IMR-90 (cell line): Measurements from ENCODE around the gene CDIP1. TPM values are rescaled to one million over a fixed set of nuclear protein-coding genes. Genes with fewer than 3 reads are reported as not detected.

Experiments used
- ATAC-seq: fragments of 200-7000 bp; cut with Tn5 transposase; 2 replicates; pipeline ENCODE4 v1.9.1; 2020; ENCODE audit warnings: low read depth, mild to moderate bottlenecking, moderate library complexity
- BruUV-seq: library from RNA; stranded (reverse); fragments of 400-500 nt; replicated peaks from 2 replicates; lab custom pipeline; 2021; lab: Mats Ljungman, UMichigan
- CTCF ChIA-PET: fragments of 300-600 bp; formaldehyde crosslinking; extraction: SDS; loops from one replicate; lab custom pipeline; 2021; ENCODE audit warnings: antibody characterized with exemption; lab: Yijun Ruan, JAX
- POLR2A ChIA-PET: fragments of 300-600 bp; sonication (Branson Sonifier 250); formaldehyde crosslinking; loops from one replicate; lab custom pipeline; 2022; ENCODE audit warnings: antibody characterized with exemption; ENCODE audit not compliant: unreplicated experiment; lab: Charles Lee
- DNase-seq: peaks from one replicate; pipeline ENCODE4 v3.0.0; 2013
- H2AFZ ChIP-seq: replicated peaks from 2 replicates; pipeline ENCODE3; 2013; ENCODE audit warnings: low read length, mild to moderate bottlenecking; ENCODE audit not compliant: poor library complexity
- H2AK5ac ChIP-seq: 2 replicates; pipeline ENCODE4 v1.6.1; 2013; ENCODE audit warnings: low read depth, low read length, inconsistent platforms
- H2AK9ac ChIP-seq: replicated peaks from 2 replicates; pipeline ENCODE3; 2013; ENCODE audit warnings: mild to moderate bottlenecking, low read depth, low read length, moderate library complexity; ENCODE audit not compliant: poor library complexity
- H2BK120ac ChIP-seq: 2 replicates; pipeline ENCODE4 v1.6.1; 2013; ENCODE audit warnings: low read depth, low read length, inconsistent platforms
- H2BK15ac ChIP-seq: 3 replicates; pipeline ENCODE4 v1.6.1; 2013; ENCODE audit warnings: low read depth, low read length, inconsistent platforms
- H2BK20ac ChIP-seq: 2 replicates; pipeline ENCODE4 v1.6.1; 2013; ENCODE audit warnings: low read depth, mild to moderate bottlenecking, inconsistent platforms, low read length, moderate library complexity
- H2BK5ac ChIP-seq: 2 replicates; pipeline ENCODE4 v1.6.1; 2013; ENCODE audit warnings: mild to moderate bottlenecking, low read depth, low read length, inconsistent platforms; ENCODE audit not compliant: poor library complexity, severe bottlenecking
- H3K14ac ChIP-seq: replicated peaks from 2 replicates; pipeline ENCODE4 v1.6.1; 2013; ENCODE audit warnings: low read depth, low read length, inconsistent platforms
- H3K18ac ChIP-seq: 2 replicates; pipeline ENCODE4 v1.6.1; 2013; ENCODE audit warnings: low read depth, low read length, control low read depth
- H3K23ac ChIP-seq: 2 replicates; pipeline ENCODE4 v1.6.1; 2013; ENCODE audit warnings: low read depth, low read length, inconsistent platforms
- H3K27ac ChIP-seq: 2 replicates; pipeline ENCODE4 v1.5.1; 2013; ENCODE audit warnings: mild to moderate bottlenecking, control low read depth, low read length; ENCODE audit not compliant: insufficient read depth
- H3K27me3 ChIP-seq: 2 replicates; pipeline ENCODE4 v1.6.1; 2013; ENCODE audit warnings: low read length; ENCODE audit not compliant: control insufficient read depth, insufficient read depth
- H3K36me3 ChIP-seq: 2 replicates; pipeline ENCODE4 v1.6.1; 2013; ENCODE audit warnings: low read length, mixed read lengths; ENCODE audit not compliant: control insufficient read depth, insufficient read depth
- H3K4ac ChIP-seq: 2 replicates; pipeline ENCODE4 v1.6.1; 2013; ENCODE audit warnings: low read depth, low read length, inconsistent platforms
- H3K4me1 ChIP-seq: 2 replicates; pipeline ENCODE4 v1.6.1; 2013; ENCODE audit warnings: low read length, mixed read lengths; ENCODE audit not compliant: control insufficient read depth, insufficient read depth
- H3K4me2 ChIP-seq: 2 replicates; pipeline ENCODE4 v1.6.1; 2013; ENCODE audit warnings: low read depth, mild to moderate bottlenecking, control low read depth, low read length, moderate library complexity
- H3K4me3 ChIP-seq: 2 replicates; pipeline ENCODE4 v1.5.1; 2013; ENCODE audit warnings: low read depth, mild to moderate bottlenecking, control low read depth, low read length, moderate library complexity; ENCODE audit not compliant: insufficient read depth
- H3K56ac ChIP-seq: 2 replicates; pipeline ENCODE4 v1.6.1; 2013; ENCODE audit warnings: low read length, inconsistent platforms; ENCODE audit not compliant: insufficient read depth; ENCODE audit errors: extremely low read depth
- H3K79me1 ChIP-seq, 2 experiments: 2 replicates each; pipeline ENCODE4 v1.6.1; 2013; ENCODE audit warnings: low read length in 2 of 2, inconsistent platforms in 1 of 2, low read depth in 1 of 2
- H3K9ac ChIP-seq: 2 replicates; pipeline ENCODE4 v1.6.1; 2013; ENCODE audit warnings: low read depth, low read length, control low read depth
- H3K9me1 ChIP-seq: 2 replicates; pipeline ENCODE4 v1.6.1; 2013; ENCODE audit warnings: low read length, inconsistent platforms; ENCODE audit not compliant: insufficient read depth
- H3K9me3 ChIP-seq: 2 replicates; pipeline ENCODE4 v1.6.1; 2013; ENCODE audit warnings: low read length; ENCODE audit not compliant: control insufficient read depth, insufficient read depth
- H4K20me1 ChIP-seq: 2 replicates; pipeline ENCODE4 v1.6.1; 2013; ENCODE audit warnings: low read length, inconsistent platforms; ENCODE audit not compliant: insufficient read depth
- H4K5ac ChIP-seq: 2 replicates; pipeline ENCODE4 v1.6.1; 2013; ENCODE audit warnings: mild to moderate bottlenecking, low read depth, low read length, control low read depth
- H4K8ac ChIP-seq, 2 experiments: 2 replicates each; pipeline ENCODE4 v1.6.1; 2013; ENCODE audit warnings: low read depth in 2 of 2, low read length in 2 of 2, control low read depth in 1 of 2, inconsistent platforms in 1 of 2
- H4K91ac ChIP-seq: 2 replicates; pipeline ENCODE4 v1.6.1; 2013; ENCODE audit warnings: low read depth, low read length, inconsistent platforms; ENCODE audit not compliant: insufficient read depth
- BHLHE40 ChIP-seq: fragments of 150-350 bp; IDR thresholded peaks from 2 replicates; pipeline ENCODE4 v1.6.1; 2016; ENCODE audit warnings: mild to moderate bottlenecking, low read depth, low read length
- MAFK ChIP-seq: IDR thresholded peaks from 2 replicates; pipeline ENCODE4 v1.6.1; 2012; ENCODE audit warnings: low read depth, low read length, improper control_type of control experiment
- MAZ ChIP-seq: IDR thresholded peaks from 2 replicates; pipeline ENCODE4 v1.6.1; 2012; ENCODE audit warnings: low read depth, mild to moderate bottlenecking, low read length, improper control_type of control experiment, moderate library complexity, borderline replicate concordance
- MXI1 ChIP-seq: IDR thresholded peaks from 2 replicates; pipeline ENCODE4 v1.6.1; 2012; ENCODE audit warnings: low read depth, mild to moderate bottlenecking, low read length, moderate library complexity, borderline replicate concordance
- NFE2L2 ChIP-seq: fragments of 150-350 bp; IDR thresholded peaks from 2 replicates; pipeline ENCODE4 v1.6.1; 2016; ENCODE audit warnings: low read depth, mild to moderate bottlenecking, low read length
- SMC3 ChIP-seq: fragments of 150-350 bp; IDR thresholded peaks from 2 replicates; pipeline ENCODE4 v1.6.1; 2016; ENCODE audit warnings: low read depth, mild to moderate bottlenecking, antibody characterized with exemption, low read length, moderate library complexity
- WGBS, 2 experiments: methylation state at CpG; one replicate each; pipeline versions ENCODE4 v1.1.5 to v1.1.7; 2013; ENCODE audit warnings: missing lambda C conversion rate in 2 of 2; ENCODE audit not compliant: insufficient read length in 1 of 2; ENCODE audit errors: extremely low coverage in 2 of 2; 5-methylcytosine and 5-hydroxymethylcytosine counted together
- dilution Hi-C: fragments of 300-500 bp; cut with HindIII; formaldehyde crosslinking; loops from one replicate; pipeline ENCODE4 v1.14.3; 2018; ENCODE audit warnings: low sequenced_read_pairs; ENCODE audit not compliant: unreplicated experiment
- in situ Hi-C: fragments of 300-500 bp; cut with MboI; formaldehyde crosslinking; loops from 3 replicates; pipeline ENCODE4 v1.14.3; 2019; ENCODE audit warnings: low sequenced_read_pairs, inconsistent platforms, mixed read lengths
- intact Hi-C: fragments of 100-400 bp; cut with micrococcal nuclease; formaldehyde crosslinking; loops from 2 replicates; pipeline ENCODE4 v1.10.0; 2022
- polyA plus RNA-seq, 3 experiments: library from polyadenylated mRNA; depleted of rRNA; stranded (reverse); fragments of >200 nt; gene quantifications; 2 replicates each; pipeline ENCODE4 v1.2.3, GENCODE V29; 2012; ENCODE audit warnings: low replicate concordance in 1 of 3
- total RNA-seq: library from RNA; depleted of rRNA; stranded (reverse); fragments of >200 nt; gene quantifications from 2 replicates; pipeline ENCODE4 v1.2.3, GENCODE V29; 2012
- TF ChIP-seq, protein P1 (sequence below): fragments of 150-350 bp; IDR thresholded peaks from 2 replicates; pipeline ENCODE4 v1.6.1; 2017; ENCODE audit warnings: mild to moderate bottlenecking, antibody characterized with exemption, low read length, low read depth

CDIP1 gene
- total and polyA plus RNA-seq, 2 of the 4 experiments (the other 2 are of a cell fraction) = 4.8 to 14.6 TPM

GRCh38 chr16:4474192-4474961 is 64.2 kb downstream of the CDIP1 start, which contains the start of gene NMRAL1:
Gene NMRAL1, minus strand, starts transcription at chr16:4474625. Its CDS starts 493 bp downstream, at chr16:4474132.
- dilution Hi-C loops = no loop called here
- Histone ChIP-seq H3K56ac (no peak within 1 kb of the TSS), H3K4me3 (peak within 1 kb of the TSS; percentile 66), H3K27ac (peak within 1 kb of the TSS; percentile 56; the same call in 1 of the 2 replicates), H4K8ac (peak within 1 kb of the TSS; percentile 78 to 100), H3K18ac (peak within 1 kb of the TSS; percentile 26; the same call in 1 of the 2 replicates), H4K20me1 (no peaks in the 10 kb centered on the region), H2AFZ (peak within 1 kb of the TSS; percentile 94), H2BK20ac (0 out of 2 replicates have a peak within 1 kb of the TSS, but pooled peaks have one; percentile 2), H3K9me3 (no peaks in the 10 kb centered on the region), H3K9me1 (peaks cover 3% of the 10 kb centered on the region; the same call in 1 of the 2 replicates), H4K5ac (peak within 1 kb of the TSS; percentile 73), H2BK5ac (peak within 1 kb of the TSS; percentile 27), H3K79me1 (peaks cover 15 to 52% of the 10 kb centered on the region in 2 experiments), H4K91ac (peak within 1 kb of the TSS; percentile 83), H3K14ac (peak within 1 kb of the TSS; percentile 34; the same call in 1 of the 2 replicates), H3K4me1 (peaks cover 2% of the 10 kb centered on the region; the same call in 1 of the 2 replicates), H2BK120ac (no peak within 1 kb of the TSS), H2BK15ac (peak within 1 kb of the TSS; percentile 26; the same call in 1 of the 3 replicates), H3K4me2 (peak within 1 kb of the TSS; percentile 79), H3K4ac (peak within 1 kb of the TSS; percentile 88), H2AK5ac (peak within 1 kb of the TSS; percentile 24; the same call in 1 of the 2 replicates), H3K9ac (peak within 1 kb of the TSS; percentile 47), H3K36me3 (peaks cover under 1% of the 10 kb centered on the region; the same call in 1 of the 2 replicates), H2AK9ac (peak within 1 kb of the TSS; percentile 62), H3K27me3 (no peaks in the 10 kb centered on the region), H3K23ac (0 out of 2 replicates have a peak within 1 kb of the TSS, but pooled peaks have one; percentile 25)
- CTCF ChIA-PET = no interaction called here
- intact Hi-C loops = no loop called here
- 3% methylated on average over 22 of the region's 60 CpGs; no CpG with 5 or more reads in 1 of the 2 experiments for WGBS, 2 experiments
- in situ Hi-C loops = no loop called here
- no peak for TF ChIP-seq MXI1
- TF ChIP-seq BHLHE40 = peak; percentile 98
- TF ChIP-seq, protein P1, sequence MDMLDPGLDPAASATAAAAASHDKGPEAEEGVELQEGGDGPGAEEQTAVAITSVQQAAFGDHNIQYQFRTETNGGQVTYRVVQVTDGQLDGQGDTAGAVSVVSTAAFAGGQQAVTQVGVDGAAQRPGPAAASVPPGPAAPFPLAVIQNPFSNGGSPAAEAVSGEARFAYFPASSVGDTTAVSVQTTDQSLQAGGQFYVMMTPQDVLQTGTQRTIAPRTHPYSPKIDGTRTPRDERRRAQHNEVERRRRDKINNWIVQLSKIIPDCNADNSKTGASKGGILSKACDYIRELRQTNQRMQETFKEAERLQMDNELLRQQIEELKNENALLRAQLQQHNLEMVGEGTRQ = peak; percentile 77
- no peak for TF ChIP-seq MAFK
- TF ChIP-seq NFE2L2 = no peak
- TF ChIP-seq MAZ = peak; percentile 24; the same call in 1 of the 2 replicates
- TF ChIP-seq SMC3 = no peak
- DNase-seq (peak; percentile 80), ATAC-seq (peak; percentile 68)
- BruUV-seq = no TSS peak
- POLR2A ChIA-PET = interaction anchor here (0.6 kb wide), 1 partner anchor 470 kb away, joined by 8 read pairs; no protein-coding TSS in a partner anchor
